H1 (cell line): Measurements from ENCODE around the gene CD34. TPM values are rescaled to one million over a fixed set of nuclear protein-coding genes. Genes with fewer than 3 reads are reported as not detected.

Experiments used
- BCL11A ChIP-seq, 2 experiments: IDR thresholded peaks; one replicate each; pipeline ENCODE4 v1.6.1; 2011; ENCODE audit warnings: low read depth in 2 of 2, low read length in 2 of 2, mild to moderate bottlenecking in 2 of 2
- CBX8 ChIP-seq: fragments of 300-800, 300-1000 bp; sonication (generic); IDR thresholded peaks from 2 replicates; pipeline ENCODE4 v1.7.1; 2016; ENCODE audit warnings: low read depth, low read length, borderline replicate concordance
- HDAC2 ChIP-seq, 2 experiments: fragments of 300-600 bp in 1 of 2; sonication (generic) in 1 of 2; IDR thresholded peaks; 2 replicates each; pipeline ENCODE4 v1.6.1; 2011 to 2012; ENCODE audit warnings: low read depth in 2 of 2, low read length in 2 of 2, mild to moderate bottlenecking in 2 of 2, moderate library complexity in 2 of 2, borderline replicate concordance in 1 of 2, inconsistent platforms in 1 of 2
- KDM1A ChIP-seq: fragments of 200-600, 300-600 bp; sonication (generic); IDR thresholded peaks from 2 replicates; pipeline ENCODE4 v1.7.1; 2016; ENCODE audit warnings: mild to moderate bottlenecking, low read length, borderline replicate concordance
- SIRT6 ChIP-seq: IDR thresholded peaks from one replicate; pipeline ENCODE4 v1.7.1; 2012; ENCODE audit warnings: low read length, inconsistent platforms
- polyA plus RNA-seq, 7 experiments: library from polyadenylated mRNA; depleted of rRNA in 3 of 7; stranded (reverse) in 5 of 7; unstranded in 2 of 7; fragments of >200 nt in 5 of 7; fragments of 200-250 nt in 2 of 7; gene quantifications; 1 replicate in 5 of 7; 2 replicates in 1 of 7; 4 replicates in 1 of 7; pipeline versions ENCODE4 v1.2.1 to v1.2.3, GENCODE V29; 2011 to 2013; ENCODE audit warnings: missing spikeins in 2 of 7, mixed read lengths in 2 of 7
- total RNA-seq: library from RNA; stranded (reverse); fragmentation: NEBNext Ultra II Directional; extraction: Animal tissue kit (Norgen Biotek cat#: 25700); gene quantifications from 2 replicates; pipeline ENCODE4 v1.2.1, GENCODE V29; 2021

CD34 gene
- total and polyA plus RNA-seq, 2 of the 8 experiments (the other 6 are each of a cell fraction or from before 2014, with no cell fraction given) = 0.39 to 0.54 TPM

DNA sequence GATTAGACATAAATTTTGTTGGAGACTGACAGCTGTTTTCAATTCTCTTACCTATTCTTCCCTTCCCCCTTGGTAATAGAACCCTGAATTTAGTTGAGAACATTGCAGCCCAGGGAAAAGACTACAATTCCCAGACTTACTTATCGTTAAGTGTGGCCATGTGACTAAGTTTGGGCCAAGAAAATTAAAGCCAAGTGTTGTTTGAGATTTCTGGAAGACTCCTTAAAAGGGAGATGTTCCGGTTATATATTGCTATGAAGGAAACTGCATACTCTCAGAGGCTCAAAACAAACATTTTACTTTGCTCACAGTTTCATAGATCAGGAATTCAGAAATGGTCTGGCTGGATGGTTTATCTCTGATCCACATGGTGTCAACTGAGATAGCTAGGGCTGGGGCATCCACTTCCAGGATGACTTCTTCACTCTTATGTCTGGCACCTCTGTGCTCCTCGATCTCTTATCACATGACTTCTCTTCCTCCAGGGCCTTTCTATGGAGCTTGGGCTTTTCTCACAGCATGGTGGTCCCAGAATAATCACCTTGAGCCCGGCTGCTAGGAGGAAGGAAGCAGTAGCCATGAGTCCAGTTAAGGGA, 22.4 kb upstream of the CD34 start (continued):
- no peak for TF ChIP-seq CBX8
- no peak for TF ChIP-seq HDAC2 (IDR thresholded peaks at IDR 0.05; ENCODE audit: borderline replicate concordance in 1 of 2, low read depth in 2 of 2, low read length in 2 of 2)
- TF ChIP-seq BCL11A (IDR thresholded peaks at IDR 0.05; ENCODE audit: low read depth in 2 of 2, low read length in 2 of 2) = no peak
- no peak for TF ChIP-seq KDM1A
- no peak for TF ChIP-seq SIRT6
